H1 (cell line): ENCODE data around the gene NMD3. TPM values are rescaled to one million over a fixed set of nuclear protein-coding genes. Genes with fewer than 3 reads are reported as not detected.

ENCODE experiments used
- CTCF ChIA-PET: fragments of 300-600 bp; sonication (Branson Sonifier 250); formaldehyde crosslinking; loops from one replicate; lab custom pipeline; 2021; ENCODE audit not compliant: partially characterized antibody; lab: Charles Lee
- POLR2A ChIA-PET: fragments of 300-600 bp; sonication (Branson Sonifier 250); formaldehyde crosslinking; loops from one replicate; lab custom pipeline; 2021; ENCODE audit warnings: inconsistent platforms; ENCODE audit not compliant: partially characterized antibody; lab: Charles Lee
- DNase-seq, 2 experiments: peaks; one replicate each; pipeline versions ENCODE4 v3.0.0 to v3.0.0-alpha.2; 2010 to 2022; ENCODE audit warnings: low spot score in 2 of 2, low read depth in 1 of 2, mixed read lengths in 1 of 2
- FAIRE-seq: peaks from 2 replicates; lab custom pipeline; 2011; peaks lifted over from hg19 to GRCh38; lab: Jason Lieb, UNC
- H2AFZ ChIP-seq: 2 replicates; pipeline ENCODE4 v1.8.1; 2012; ENCODE audit warnings: low read length, inconsistent platforms
- H2AK5ac ChIP-seq: 2 replicates; pipeline ENCODE4 v1.6.1; 2013; ENCODE audit warnings: low read depth, low read length
- H2BK120ac ChIP-seq: replicated peaks from 2 replicates; pipeline ENCODE3; 2013; ENCODE audit warnings: low read depth, low read length, inconsistent platforms
- H2BK12ac ChIP-seq: 2 replicates; pipeline ENCODE4 v1.6.1; 2013; ENCODE audit warnings: low read depth, low read length
- H2BK15ac ChIP-seq: 2 replicates; pipeline ENCODE4 v1.6.1; 2013; ENCODE audit warnings: low read length
- H2BK20ac ChIP-seq: 2 replicates; pipeline ENCODE4 v1.6.1; 2013; ENCODE audit warnings: low read length
- H2BK5ac ChIP-seq: 2 replicates; pipeline ENCODE4 v1.6.1; 2013; ENCODE audit warnings: low read depth, low read length
- H3K14ac ChIP-seq: 2 replicates; pipeline ENCODE4 v1.6.1; 2013; ENCODE audit warnings: inconsistent platforms; ENCODE audit not compliant: insufficient read length
- H3K18ac ChIP-seq: 2 replicates; pipeline ENCODE4 v1.6.1; 2013; ENCODE audit warnings: low read length; ENCODE audit errors: extremely low read depth
- H3K23ac ChIP-seq: 2 replicates; pipeline ENCODE4 v1.6.1; 2013; ENCODE audit warnings: inconsistent platforms; ENCODE audit not compliant: insufficient read length
- H3K23me2 ChIP-seq: 2 replicates; pipeline ENCODE4 v1.6.1; 2013; ENCODE audit warnings: low read depth, low read length
- H3K27ac ChIP-seq: 2 replicates; pipeline ENCODE4 v1.6.1; 2011; ENCODE audit warnings: low read depth, low read length, inconsistent platforms
- H3K27me3 ChIP-seq, 4 experiments: replicated peaks in 1 of 4; 1 replicate in 1 of 4; 2 replicates in 3 of 4; pipeline versions ENCODE4 v1.6.1 to v1.8.1; 2011 to 2013; ENCODE audit warnings: low read length in 3 of 4, mild to moderate bottlenecking in 3 of 4, inconsistent platforms in 2 of 4, mixed read lengths in 2 of 4, moderate library complexity in 1 of 4; ENCODE audit not compliant: control insufficient read depth in 3 of 4, insufficient read depth in 3 of 4; ENCODE audit errors: extremely low read depth in 1 of 4
- H3K36me3 ChIP-seq, 4 experiments: 2 replicates each; pipeline versions ENCODE4 v1.6.1 to v1.8.1; 2011 to 2013; ENCODE audit warnings: mild to moderate bottlenecking in 4 of 4, low read length in 3 of 4, moderate library complexity in 2 of 4, control low read depth in 1 of 4, inconsistent platforms in 1 of 4; ENCODE audit not compliant: insufficient read depth in 4 of 4, control insufficient read depth in 2 of 4
- H3K4ac ChIP-seq: replicated peaks from 2 replicates; pipeline ENCODE3; 2013; ENCODE audit warnings: low read length, low read depth, mixed read lengths, inconsistent platforms; ENCODE audit not compliant: insufficient read length
- H3K4me1 ChIP-seq, 4 experiments: replicated peaks in 1 of 4; 1 replicate in 1 of 4; 2 replicates in 3 of 4; pipeline versions ENCODE4 v1.6.1 to v1.8.1; 2011 to 2013; ENCODE audit warnings: low read length in 3 of 4, inconsistent platforms in 2 of 4, mixed read lengths in 1 of 4; ENCODE audit not compliant: insufficient read depth in 4 of 4, control insufficient read depth in 3 of 4
- H3K4me2 ChIP-seq, 2 experiments: 2 replicates each; pipeline versions ENCODE4 v1.6.1 to v1.8.1; 2011 to 2013; ENCODE audit warnings: low read depth in 2 of 2, low read length in 2 of 2, control low read depth in 1 of 2, inconsistent platforms in 1 of 2, mild to moderate bottlenecking in 1 of 2; ENCODE audit not compliant: insufficient read depth in 1 of 2
- H3K4me3 ChIP-seq, 4 experiments: fragments of 200-600, 300-600 bp in 1 of 4; sonication (generic), shearing (Covaris generic), sonication (Bioruptor Twin) in 1 of 4; 2 replicates each; pipeline versions ENCODE4 v1.5.1 to v1.8.1; 2011 to 2016; ENCODE audit warnings: low read length in 4 of 4, low read depth in 3 of 4, control low read depth in 2 of 4, inconsistent platforms in 2 of 4, mild to moderate bottlenecking in 2 of 4, mixed read lengths in 1 of 4, moderate library complexity in 1 of 4; ENCODE audit not compliant: insufficient read depth in 2 of 4; ENCODE audit errors: extremely low read depth in 1 of 4
- H3K56ac ChIP-seq: replicated peaks from 2 replicates; pipeline ENCODE3; 2013; ENCODE audit warnings: low read depth, mild to moderate bottlenecking, mixed read lengths, low read length, inconsistent platforms; ENCODE audit not compliant: insufficient read length
- H3K79me1 ChIP-seq: 2 replicates; pipeline ENCODE4 v1.6.1; 2013; ENCODE audit warnings: low read depth, low read length, control low read depth
- H3K79me2 ChIP-seq, 2 experiments: 2 replicates each; pipeline versions ENCODE4 v1.6.1 to v1.8.1; 2012 to 2013; ENCODE audit warnings: low read length in 2 of 2, mild to moderate bottlenecking in 2 of 2, inconsistent platforms in 1 of 2; ENCODE audit not compliant: insufficient read depth in 2 of 2, control insufficient read depth in 1 of 2
- H3K9ac ChIP-seq, 4 experiments: replicated peaks in 1 of 4; 1 replicate in 1 of 4; 2 replicates in 3 of 4; pipeline versions ENCODE4 v1.6.1 to v1.8.1; 2011 to 2013; ENCODE audit warnings: low read depth in 3 of 4, low read length in 3 of 4, control low read depth in 2 of 4, mild to moderate bottlenecking in 2 of 4, moderate library complexity in 2 of 4, inconsistent platforms in 1 of 4; ENCODE audit errors: extremely low read depth in 1 of 4
- H3K9me3 ChIP-seq, 2 experiments: 2 replicates each; pipeline versions ENCODE4 v1.6.1 to v1.8.1; 2012 to 2013; ENCODE audit warnings: mild to moderate bottlenecking in 2 of 2, moderate library complexity in 2 of 2, control low read depth in 1 of 2, inconsistent platforms in 1 of 2, low read depth in 1 of 2, low read length in 1 of 2, mixed read lengths in 1 of 2; ENCODE audit not compliant: insufficient read depth in 2 of 2
- H4K20me1 ChIP-seq, 2 experiments: replicated peaks in 1 of 2; 2 replicates each; pipeline versions ENCODE3 to v1.8.1; 2011 to 2013; ENCODE audit warnings: inconsistent platforms in 2 of 2, low read length in 2 of 2, mild to moderate bottlenecking in 1 of 2; ENCODE audit not compliant: insufficient read depth in 2 of 2, control insufficient read depth in 1 of 2
- H4K5ac ChIP-seq: 2 replicates; pipeline ENCODE4 v1.6.1; 2013; ENCODE audit warnings: low read length, low read depth, mixed read lengths, inconsistent platforms; ENCODE audit not compliant: insufficient read length
- H4K8ac ChIP-seq: 2 replicates; pipeline ENCODE4 v1.8.0; 2013; ENCODE audit warnings: mild to moderate bottlenecking, moderate library complexity, low read length, inconsistent platforms; ENCODE audit not compliant: insufficient read depth; ENCODE audit errors: extremely low read depth
- H4K91ac ChIP-seq: replicated peaks from 2 replicates; pipeline ENCODE3; 2013; ENCODE audit warnings: low read length, mixed read lengths, inconsistent platforms; ENCODE audit not compliant: insufficient read length
- ASH2L ChIP-seq: fragments of 200-600, 300-600 bp; sonication (generic); IDR thresholded peaks from one replicate; pipeline ENCODE4 v1.7.1; 2017; ENCODE audit warnings: low read length
- E2F6 ChIP-seq: IDR thresholded peaks from 2 replicates; pipeline ENCODE4 v1.6.1; 2012; ENCODE audit warnings: inconsistent platforms
- HDAC2 ChIP-seq, 2 experiments: fragments of 300-600 bp in 1 of 2; sonication (generic) in 1 of 2; IDR thresholded peaks; 2 replicates each; pipeline ENCODE4 v1.6.1; 2011 to 2012; ENCODE audit warnings: low read depth in 2 of 2, low read length in 2 of 2, mild to moderate bottlenecking in 2 of 2, moderate library complexity in 2 of 2, borderline replicate concordance in 1 of 2, inconsistent platforms in 1 of 2
- KDM1A ChIP-seq: fragments of 200-600, 300-600 bp; sonication (generic); IDR thresholded peaks from 2 replicates; pipeline ENCODE4 v1.7.1; 2016; ENCODE audit warnings: mild to moderate bottlenecking, low read length, borderline replicate concordance
- POU5F1 ChIP-seq: IDR thresholded peaks from 2 replicates; pipeline ENCODE4 v1.6.1; 2011; ENCODE audit warnings: low read depth, mild to moderate bottlenecking, low read length, moderate library complexity
- SIX5 ChIP-seq: IDR thresholded peaks from 2 replicates; pipeline ENCODE4 v1.6.1; 2011; ENCODE audit warnings: mild to moderate bottlenecking, low read depth, low read length
- TBP ChIP-seq: IDR thresholded peaks from 2 replicates; pipeline ENCODE4 v1.6.1; 2011; ENCODE audit warnings: low read depth, low read length, improper control_type of control experiment
- USF2 ChIP-seq: IDR thresholded peaks from 2 replicates; pipeline ENCODE4 v1.6.1; 2011; ENCODE audit warnings: low read length, improper control_type of control experiment
- WGBS, 2 experiments: shearing (Covaris generic) in 1 of 2; methylation state at CpG; one replicate each; pipeline versions ENCODE4 v1.1.6 to v1.1.7; 2013 to 2015; ENCODE audit warnings: low lambda C conversion rate in 2 of 2, mixed read lengths in 2 of 2, inconsistent platforms in 1 of 2, low coverage in 1 of 2, missing lambda C conversion rate in 1 of 2; ENCODE audit not compliant: insufficient replicate concordance in 2 of 2, insufficient coverage in 1 of 2, insufficient read length in 1 of 2; ENCODE audit errors: extremely low coverage in 1 of 2, missing lambda C conversion rate in 1 of 2; 5-methylcytosine and 5-hydroxymethylcytosine counted together
- polyA plus RNA-seq, 7 experiments: library from polyadenylated mRNA; depleted of rRNA in 3 of 7; stranded (reverse) in 5 of 7; unstranded in 2 of 7; fragments of >200 nt in 5 of 7; fragments of 200-250 nt in 2 of 7; gene quantifications; 1 replicate in 5 of 7; 2 replicates in 1 of 7; 4 replicates in 1 of 7; pipeline versions ENCODE4 v1.2.1 to v1.2.3, GENCODE V29; 2011 to 2013; ENCODE audit warnings: missing spikeins in 2 of 7, mixed read lengths in 2 of 7
- total RNA-seq: library from RNA; stranded (reverse); fragmentation: NEBNext Ultra II Directional; extraction: Animal tissue kit (Norgen Biotek cat#: 25700); gene quantifications from 2 replicates; pipeline ENCODE4 v1.2.1, GENCODE V29; 2021

NMD3 gene
- total and polyA plus RNA-seq, 2 of the 8 experiments (the other 6 are each of a cell fraction or from before 2014, with no cell fraction given) = 12.1 to 64.2 TPM

GRCh38 chr3:161274691-161275298, 53.7 kb downstream of the NMD3 start:
- Histone ChIP-seq H2BK12ac (no peak overlapping the region), H2BK15ac (no peak overlapping the region), H3K14ac (no peak overlapping the region), H3K27me3 (no peaks in the 10 kb centered on the region), H3K4me2 (no peak overlapping the region), H3K4me3 (no peak overlapping the region), H3K4ac (no peak overlapping the region), H3K79me1 (no peaks in the 10 kb centered on the region), H3K79me2 (no peaks in the 10 kb centered on the region), H2BK5ac (no peak overlapping the region), H3K4me1 (no peaks in the 10 kb centered on the region; a peak in 1 of 7 replicates), H2AK5ac (no peak overlapping the region), H3K23ac (no peak overlapping the region), H2BK20ac (no peak overlapping the region; the same call in 1 of the 2 replicates), H3K36me3 (peaks cover 0 to 13% (median 0%) of the 10 kb centered on the region in 4 experiments; a peak in 2 of 8 replicates), H3K9me3 (peaks cover 7 to 11% of the 10 kb centered on the region in 2 experiments; a peak in 3 of 4 replicates), H4K8ac (no peak overlapping the region), H3K18ac (no peak overlapping the region), H3K23me2 (no peaks in the 10 kb centered on the region), H4K91ac (no peak overlapping the region), H3K9ac (no peak overlapping the region), H4K20me1 (no peaks in the 10 kb centered on the region), H4K5ac (no peak overlapping the region), H2AFZ (no peak overlapping the region), H3K56ac (no peak overlapping the region), H2BK120ac (no peak overlapping the region), H3K27ac (no peak overlapping the region)
- ChIA-PET POLR2A (no interaction called here), CTCF (interaction anchor here (0.6 to 5.0 kb wide), 52 partner anchors 8 to 1517 kb away, joined by 3 to 61 read pairs (median 4); partner anchors contain the start of gene SPTSSB)
- DNase-seq (peak; percentile 13 to 57), FAIRE-seq (peak; percentile 55)
- WGBS, 2 experiments = 71% methylated on average over 4 of the region's 4 CpGs; no CpG with 5 or more reads in 1 of the 2 experiments
- TF ChIP-seq POU5F1 = no peak
- TF ChIP-seq KDM1A = no peak
- TF ChIP-seq TBP = no peak
- TF ChIP-seq SIX5 = no peak
- no peak for TF ChIP-seq HDAC2 (IDR thresholded peaks at IDR 0.05; ENCODE audit: borderline replicate concordance in 1 of 2, low read depth in 2 of 2, low read length in 2 of 2)
- TF ChIP-seq E2F6 = no peak
- TF ChIP-seq USF2 = no peak
- no peak for TF ChIP-seq ASH2L
